PFSK-1 (cell line): Measurements from ENCODE around the gene NPAT.

ENCODE experiments used
- POLR2AphosphoS5 ChIP-seq: IDR thresholded peaks from 2 replicates; pipeline ENCODE4 v1.6.1; 2012; ENCODE audit warnings: low read depth, mild to moderate bottlenecking, control low read depth, low read length, moderate library complexity
- SIN3A ChIP-seq: IDR thresholded peaks from 2 replicates; pipeline ENCODE4 v1.6.1; 2012; ENCODE audit warnings: mild to moderate bottlenecking, low read length, moderate library complexity, borderline replicate concordance; ENCODE audit not compliant: insufficient read depth
- TF ChIP-seq, protein P1 (sequence below), 2 experiments: IDR thresholded peaks; 2 replicates each; pipeline versions ENCODE4 v1.6.1 to v1.8.0; 2011 to 2012; ENCODE audit warnings: low read depth in 2 of 2, low read length in 2 of 2, control low read depth in 1 of 2, inconsistent platforms in 1 of 2, mild to moderate bottlenecking in 1 of 2, moderate library complexity in 1 of 2; ENCODE audit not compliant: insufficient read depth in 1 of 2

GRCh38 chr11:108224911-108225786, 2.7 kb upstream of the NPAT start:
- TF ChIP-seq, protein P1, sequence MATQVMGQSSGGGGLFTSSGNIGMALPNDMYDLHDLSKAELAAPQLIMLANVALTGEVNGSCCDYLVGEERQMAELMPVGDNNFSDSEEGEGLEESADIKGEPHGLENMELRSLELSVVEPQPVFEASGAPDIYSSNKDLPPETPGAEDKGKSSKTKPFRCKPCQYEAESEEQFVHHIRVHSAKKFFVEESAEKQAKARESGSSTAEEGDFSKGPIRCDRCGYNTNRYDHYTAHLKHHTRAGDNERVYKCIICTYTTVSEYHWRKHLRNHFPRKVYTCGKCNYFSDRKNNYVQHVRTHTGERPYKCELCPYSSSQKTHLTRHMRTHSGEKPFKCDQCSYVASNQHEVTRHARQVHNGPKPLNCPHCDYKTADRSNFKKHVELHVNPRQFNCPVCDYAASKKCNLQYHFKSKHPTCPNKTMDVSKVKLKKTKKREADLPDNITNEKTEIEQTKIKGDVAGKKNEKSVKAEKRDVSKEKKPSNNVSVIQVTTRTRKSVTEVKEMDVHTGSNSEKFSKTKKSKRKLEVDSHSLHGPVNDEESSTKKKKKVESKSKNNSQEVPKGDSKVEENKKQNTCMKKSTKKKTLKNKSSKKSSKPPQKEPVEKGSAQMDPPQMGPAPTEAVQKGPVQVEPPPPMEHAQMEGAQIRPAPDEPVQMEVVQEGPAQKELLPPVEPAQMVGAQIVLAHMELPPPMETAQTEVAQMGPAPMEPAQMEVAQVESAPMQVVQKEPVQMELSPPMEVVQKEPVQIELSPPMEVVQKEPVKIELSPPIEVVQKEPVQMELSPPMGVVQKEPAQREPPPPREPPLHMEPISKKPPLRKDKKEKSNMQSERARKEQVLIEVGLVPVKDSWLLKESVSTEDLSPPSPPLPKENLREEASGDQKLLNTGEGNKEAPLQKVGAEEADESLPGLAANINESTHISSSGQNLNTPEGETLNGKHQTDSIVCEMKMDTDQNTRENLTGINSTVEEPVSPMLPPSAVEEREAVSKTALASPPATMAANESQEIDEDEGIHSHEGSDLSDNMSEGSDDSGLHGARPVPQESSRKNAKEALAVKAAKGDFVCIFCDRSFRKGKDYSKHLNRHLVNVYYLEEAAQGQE (IDR thresholded peaks at IDR 0.05; ENCODE audit: insufficient read depth in 1 of 2, low read depth in 2 of 2, low read length in 2 of 2): no peak
- TF ChIP-seq POLR2AphosphoS5 (no peak), SIN3A (no peak)
